ENCODE results near the gene KLK15. TPM values are rescaled to one million over a fixed set of nuclear protein-coding genes. Genes with fewer than 3 reads are reported as not detected.

The KLK15 gene
- total RNA-seq, 1 donor from 2014 or later: not detected

DNA sequence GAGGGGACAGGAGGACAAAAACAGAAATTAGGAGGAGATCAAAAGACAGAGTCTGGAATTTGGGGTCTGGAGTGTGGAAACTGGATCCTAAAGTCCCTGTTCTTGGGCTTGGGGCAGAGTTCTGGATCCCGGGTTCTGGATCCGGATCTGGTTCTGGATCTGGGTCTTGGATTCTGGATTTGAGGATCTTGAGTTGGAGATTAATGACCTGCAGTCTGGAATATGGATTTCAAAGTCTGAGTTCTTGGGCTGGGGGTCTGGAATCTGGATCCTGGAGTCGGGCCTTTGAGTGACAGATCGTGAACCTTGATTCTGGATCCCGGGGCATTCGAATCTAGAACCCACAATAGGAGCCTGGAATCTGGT, 411 bp upstream of the KLK15 start:
- Mint-ChIP-seq H3K9me3 (ENCODE audit: unreplicated experiment) (no peaks in the 10 kb centered on the region), H3K4me3 (ENCODE audit: unreplicated experiment) (no peak overlapping the region), H3K27me3 (ENCODE audit: unreplicated experiment) (no peaks in the 10 kb centered on the region), H3K4me1 (ENCODE audit: unreplicated experiment) (peaks cover 9% of the 10 kb centered on the region), H3K36me3 (ENCODE audit: unreplicated experiment) (no peaks in the 10 kb centered on the region), H3K27ac (ENCODE audit: unreplicated experiment) (no peak overlapping the region)
- TF ChIP-seq, protein P1, sequence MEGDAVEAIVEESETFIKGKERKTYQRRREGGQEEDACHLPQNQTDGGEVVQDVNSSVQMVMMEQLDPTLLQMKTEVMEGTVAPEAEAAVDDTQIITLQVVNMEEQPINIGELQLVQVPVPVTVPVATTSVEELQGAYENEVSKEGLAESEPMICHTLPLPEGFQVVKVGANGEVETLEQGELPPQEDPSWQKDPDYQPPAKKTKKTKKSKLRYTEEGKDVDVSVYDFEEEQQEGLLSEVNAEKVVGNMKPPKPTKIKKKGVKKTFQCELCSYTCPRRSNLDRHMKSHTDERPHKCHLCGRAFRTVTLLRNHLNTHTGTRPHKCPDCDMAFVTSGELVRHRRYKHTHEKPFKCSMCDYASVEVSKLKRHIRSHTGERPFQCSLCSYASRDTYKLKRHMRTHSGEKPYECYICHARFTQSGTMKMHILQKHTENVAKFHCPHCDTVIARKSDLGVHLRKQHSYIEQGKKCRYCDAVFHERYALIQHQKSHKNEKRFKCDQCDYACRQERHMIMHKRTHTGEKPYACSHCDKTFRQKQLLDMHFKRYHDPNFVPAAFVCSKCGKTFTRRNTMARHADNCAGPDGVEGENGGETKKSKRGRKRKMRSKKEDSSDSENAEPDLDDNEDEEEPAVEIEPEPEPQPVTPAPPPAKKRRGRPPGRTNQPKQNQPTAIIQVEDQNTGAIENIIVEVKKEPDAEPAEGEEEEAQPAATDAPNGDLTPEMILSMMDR (IDR thresholded peaks at IDR 0.05): no peak
- no peak for DNase-seq (ENCODE audit: extremely low spot score, unreplicated experiment)

DNA sequence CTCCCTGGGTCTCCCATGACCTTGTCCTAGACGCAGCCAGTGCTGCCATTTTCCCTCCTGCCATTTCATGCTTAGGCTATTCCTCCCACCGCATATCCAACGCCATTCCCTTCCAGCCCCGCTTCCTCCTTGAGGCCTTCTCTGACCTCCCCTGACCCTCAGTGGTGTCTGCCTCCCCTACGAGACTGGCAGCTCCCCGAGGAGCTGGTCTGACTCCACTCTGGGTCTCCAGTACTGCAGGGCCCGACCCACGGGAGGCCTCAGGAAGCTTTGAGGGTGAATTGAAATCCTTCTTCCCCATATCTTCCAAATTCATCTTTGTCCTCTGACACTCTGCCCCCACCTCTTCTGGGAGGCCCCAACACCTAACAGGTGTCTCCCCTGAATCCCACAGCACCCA, 708 bp downstream of the KLK15 start:
- TF ChIP-seq, protein P1 (IDR thresholded peaks at IDR 0.05): no peak
- Mint-ChIP-seq H3K27me3 (ENCODE audit: unreplicated experiment) (no peaks in the 10 kb centered on the region), H3K36me3 (ENCODE audit: unreplicated experiment) (no peaks in the 10 kb centered on the region), H3K4me3 (ENCODE audit: unreplicated experiment) (no peak overlapping the region), H3K27ac (ENCODE audit: unreplicated experiment) (no peak overlapping the region), H3K4me1 (ENCODE audit: unreplicated experiment) (peaks cover 9% of the 10 kb centered on the region), H3K9me3 (ENCODE audit: unreplicated experiment) (no peaks in the 10 kb centered on the region)
- no peak for DNase-seq (ENCODE audit: extremely low spot score, unreplicated experiment)

DNA sequence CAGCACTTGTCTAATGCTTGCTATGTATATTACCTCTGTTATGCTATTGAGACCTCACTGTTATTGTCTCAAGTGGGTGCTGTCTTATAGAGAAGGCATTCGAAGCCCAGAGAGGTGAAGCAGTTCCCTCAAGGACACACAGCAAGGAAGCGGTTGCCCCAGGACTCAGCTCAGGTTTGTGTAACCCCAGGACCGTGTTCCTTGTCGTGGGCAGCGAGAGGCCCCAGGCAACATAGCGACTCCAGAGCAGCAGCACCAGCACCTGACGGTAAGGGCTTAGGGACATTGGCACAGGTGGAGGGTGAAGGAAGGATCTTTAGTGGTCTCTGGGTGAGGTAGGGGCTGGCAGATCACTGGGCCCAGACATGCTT, 2.4 kb downstream of the KLK15 start:
- TF ChIP-seq, protein P1 (IDR thresholded peaks at IDR 0.05): no peak
- H3K36me3 Mint-ChIP-seq (ENCODE audit: unreplicated experiment): no peaks in the 10 kb centered on the region
- DNase-seq (ENCODE audit: extremely low spot score, unreplicated experiment): no peak
- H3K27ac Mint-ChIP-seq (ENCODE audit: unreplicated experiment): no peak overlapping the region
- peaks cover 7% of the 10 kb centered on the region for H3K4me1 Mint-ChIP-seq (ENCODE audit: unreplicated experiment)
- H3K9me3 Mint-ChIP-seq (ENCODE audit: unreplicated experiment): no peaks in the 10 kb centered on the region
- H3K27me3 Mint-ChIP-seq (ENCODE audit: unreplicated experiment): no peaks in the 10 kb centered on the region
- no peak overlapping the region for H3K4me3 Mint-ChIP-seq (ENCODE audit: unreplicated experiment)

DNA sequence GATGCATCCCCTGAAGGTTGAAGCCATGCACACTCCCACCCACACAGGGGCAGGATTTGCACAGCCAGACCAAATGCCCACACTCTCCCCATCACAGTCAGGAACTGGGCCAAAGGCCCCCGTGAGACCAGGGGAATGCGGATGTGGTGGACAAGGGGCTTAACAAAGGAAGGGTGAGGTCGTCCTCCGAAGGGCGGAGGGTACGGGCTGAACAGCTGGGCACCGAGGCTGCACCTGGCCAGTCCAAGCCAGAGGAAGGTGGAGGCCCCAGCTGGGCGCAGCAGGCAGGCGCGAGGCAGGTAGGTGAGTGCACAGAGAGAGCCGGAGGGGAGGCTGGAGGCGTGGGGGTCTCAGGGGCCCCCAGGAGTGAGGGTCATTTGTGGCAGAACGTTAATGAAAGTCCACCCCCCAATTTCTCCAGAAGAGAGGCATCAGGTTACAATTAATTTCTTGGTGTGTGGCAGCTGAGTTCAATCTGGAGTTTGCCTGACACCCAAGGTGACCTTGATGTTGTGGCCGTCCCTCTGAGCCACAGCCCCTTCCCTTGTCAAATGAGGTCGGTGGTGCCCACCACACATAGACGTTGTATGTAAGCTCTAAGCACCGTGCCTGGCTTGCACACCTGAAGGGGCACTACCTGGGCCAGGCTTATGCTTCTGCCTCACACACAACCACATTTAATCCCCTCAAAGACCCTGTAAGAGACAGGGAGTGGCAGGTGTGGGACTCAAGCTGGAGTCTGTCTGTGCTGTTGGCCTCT, 2.9 kb downstream of the KLK15 start:
- Mint-ChIP-seq H3K36me3 (ENCODE audit: unreplicated experiment) (no peaks in the 10 kb centered on the region), H3K9me3 (ENCODE audit: unreplicated experiment) (no peaks in the 10 kb centered on the region), H3K27me3 (ENCODE audit: unreplicated experiment) (no peaks in the 10 kb centered on the region), H3K27ac (ENCODE audit: unreplicated experiment) (no peak overlapping the region), H3K4me3 (ENCODE audit: unreplicated experiment) (no peak overlapping the region), H3K4me1 (ENCODE audit: unreplicated experiment) (peaks cover 5% of the 10 kb centered on the region)
- no peak for DNase-seq (ENCODE audit: extremely low spot score, unreplicated experiment)
- TF ChIP-seq, protein P1 (IDR thresholded peaks at IDR 0.05): no peak

DNA sequence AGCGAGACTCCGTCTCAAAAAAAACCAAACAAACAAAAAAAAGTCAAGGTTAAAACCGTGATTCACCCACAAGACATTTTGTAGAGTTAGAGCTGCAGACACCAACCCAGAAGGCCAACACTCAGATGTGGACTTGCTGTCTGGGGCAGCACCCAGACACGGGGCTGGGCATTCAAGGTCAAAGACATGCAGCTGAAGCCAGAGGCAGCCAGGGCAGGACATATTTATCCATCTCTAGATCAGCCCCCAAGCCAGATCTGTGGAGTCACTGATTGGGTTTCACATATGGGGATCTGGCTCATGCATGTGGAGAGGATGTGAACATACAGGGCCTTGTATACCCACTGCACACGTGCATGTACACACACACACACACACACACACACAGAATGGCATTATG, 3.6 kb downstream of the KLK15 start:
- Mint-ChIP-seq H3K4me3 (ENCODE audit: unreplicated experiment) (no peak overlapping the region), H3K4me1 (ENCODE audit: unreplicated experiment) (no peaks in the 10 kb centered on the region), H3K27me3 (ENCODE audit: unreplicated experiment) (no peaks in the 10 kb centered on the region), H3K36me3 (ENCODE audit: unreplicated experiment) (no peaks in the 10 kb centered on the region), H3K9me3 (ENCODE audit: unreplicated experiment) (no peaks in the 10 kb centered on the region), H3K27ac (ENCODE audit: unreplicated experiment) (no peak overlapping the region)
- DNase-seq (ENCODE audit: extremely low spot score, unreplicated experiment): no peak
- TF ChIP-seq, protein P1 (IDR thresholded peaks at IDR 0.05): no peak

Data from osteocyte (in vitro differentiated cells).